GM19467 (cell line): Measurements from ENCODE around the gene SHPK.

Experiments
- ATAC-seq: cut with Tn5 transposase; IDR thresholded peaks from one replicate; pipeline ENCODE4 v1.9.1; 2021; ENCODE audit warnings: mild to moderate bottlenecking, moderate library complexity; ENCODE audit not compliant: unreplicated experiment

Gene SHPK

DNA sequence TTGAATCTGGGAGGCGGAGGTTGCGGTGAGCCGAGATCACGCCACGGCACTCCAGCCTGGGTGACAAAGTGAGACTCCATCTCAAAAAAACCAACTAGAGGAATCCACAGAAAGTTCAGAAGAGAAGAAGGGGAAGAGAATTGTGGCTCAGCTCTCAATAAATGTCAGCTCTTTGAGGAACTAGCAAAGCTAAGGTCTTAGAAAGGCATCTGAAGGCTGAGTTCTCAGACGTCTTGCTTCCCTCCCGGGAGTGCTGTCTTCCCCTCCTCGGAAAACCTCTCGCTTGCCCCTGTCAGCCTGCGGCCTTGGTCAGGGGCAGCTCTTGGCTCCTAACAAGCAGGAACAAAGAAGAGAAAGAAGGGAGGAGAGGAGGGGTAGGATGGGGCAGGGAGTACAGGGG is 5.3 kb downstream of the SHPK start:
- ATAC-seq: no peak

GRCh38 chr17:3627769-3628167 is 8.3 kb downstream of the SHPK start:
- no peak for ATAC-seq

DNA sequence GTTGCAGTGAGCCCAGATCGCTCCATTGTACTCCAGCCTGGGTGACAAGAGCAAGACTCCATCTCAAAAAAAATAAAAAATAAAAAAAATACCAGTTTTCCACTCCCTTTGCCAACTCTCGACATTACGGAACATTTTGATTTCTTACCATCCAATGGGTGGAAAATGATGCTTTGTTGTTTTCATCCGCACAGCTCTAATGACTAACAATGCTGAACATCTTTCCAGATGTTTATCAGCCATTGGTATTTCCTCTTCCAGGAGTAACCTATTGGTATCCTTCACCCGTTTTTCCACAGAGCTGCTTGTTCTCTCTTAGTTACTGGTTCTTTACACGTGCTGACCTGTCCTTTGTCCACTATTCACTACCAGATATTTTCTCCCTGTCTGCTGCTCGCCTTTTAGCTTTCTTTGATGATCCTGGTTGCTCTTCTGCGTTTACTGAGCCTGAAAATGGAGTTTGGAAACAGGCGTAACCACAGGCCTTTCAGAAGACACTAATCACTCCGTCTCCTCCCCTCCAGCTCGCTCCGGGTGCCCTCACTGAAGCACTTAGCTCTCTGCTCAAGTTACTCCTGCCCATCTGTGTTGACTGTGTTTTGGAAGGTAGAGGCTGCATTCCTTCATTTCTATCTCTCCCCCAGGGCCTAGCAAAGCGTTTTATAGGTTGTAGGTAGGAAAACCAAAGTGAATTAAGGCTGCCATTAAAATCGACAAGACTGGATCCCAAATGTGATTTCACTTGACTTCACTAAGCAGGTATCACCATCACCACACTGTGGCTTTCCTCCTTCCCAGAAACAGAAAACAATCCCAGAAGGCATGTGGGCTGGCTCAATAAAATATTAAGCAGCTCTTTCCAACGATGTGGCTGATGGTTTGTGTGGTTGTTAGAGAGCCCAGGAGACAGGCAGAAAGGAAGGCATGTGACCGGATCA is 8.9 kb downstream of the SHPK start:
- ATAC-seq: no peak

DNA sequence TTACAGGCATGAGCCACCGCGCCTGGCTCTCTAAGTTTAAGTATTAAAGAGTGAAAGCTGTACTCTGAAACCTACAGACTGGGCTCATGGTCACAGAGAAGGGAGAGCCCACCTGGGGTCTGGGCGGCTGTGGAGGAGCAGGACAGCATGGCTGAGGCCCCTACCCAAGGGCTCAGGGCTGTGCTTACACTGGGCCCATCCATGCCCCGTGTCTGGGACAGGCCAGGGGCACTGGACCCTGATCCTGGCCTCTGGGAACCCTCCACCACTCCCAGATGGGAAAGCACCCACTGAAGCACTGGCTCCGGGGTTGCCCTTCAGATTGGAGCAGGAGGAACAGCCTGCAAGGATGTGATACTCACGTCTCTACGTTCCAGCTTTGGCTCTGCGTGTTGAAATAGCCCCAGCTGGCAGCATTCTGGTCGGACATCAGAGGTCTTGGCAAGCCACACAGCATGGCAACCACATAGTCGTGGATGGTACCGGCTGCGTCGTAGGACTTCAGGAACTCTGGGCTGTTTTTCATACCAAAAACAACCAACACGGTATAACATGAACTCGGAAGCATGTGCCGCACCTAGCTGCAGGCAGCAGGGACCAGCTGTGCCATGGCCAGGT is 13.0 kb downstream of the SHPK start:
- ATAC-seq: no peak

GRCh38 chr17:3621146-3621720 is 14.8 kb downstream of the SHPK start:
- ATAC-seq: no peak

- ATAC-seq: no peak
These were observed 20.7 kb downstream of the SHPK start for GRCh38 chr17:3615160-3615870.

- no peak for ATAC-seq
These were observed 22.9 kb downstream of the SHPK start for GRCh38 chr17:3613124-3613523.

DNA sequence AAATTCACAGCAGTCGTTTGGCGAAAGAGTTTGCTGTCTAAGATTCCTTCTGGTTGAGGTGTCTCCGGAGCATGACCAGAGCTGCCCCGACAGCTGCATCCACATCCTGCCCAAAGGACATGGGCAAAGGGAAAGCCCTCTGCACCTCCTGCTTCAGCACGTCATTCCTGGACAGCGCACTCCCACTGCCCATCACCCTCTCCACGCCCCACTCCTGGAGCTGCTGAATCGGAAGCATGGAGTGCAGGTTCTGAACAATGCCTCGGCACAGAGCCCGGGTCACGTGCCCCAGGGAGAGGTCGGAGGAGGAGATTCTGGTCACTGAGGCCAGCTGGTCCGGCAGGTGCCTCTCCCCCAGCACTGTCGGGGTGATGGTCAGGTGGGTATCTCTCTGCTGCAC is 25.5 kb downstream of the SHPK start:
- no peak for ATAC-seq

DNA sequence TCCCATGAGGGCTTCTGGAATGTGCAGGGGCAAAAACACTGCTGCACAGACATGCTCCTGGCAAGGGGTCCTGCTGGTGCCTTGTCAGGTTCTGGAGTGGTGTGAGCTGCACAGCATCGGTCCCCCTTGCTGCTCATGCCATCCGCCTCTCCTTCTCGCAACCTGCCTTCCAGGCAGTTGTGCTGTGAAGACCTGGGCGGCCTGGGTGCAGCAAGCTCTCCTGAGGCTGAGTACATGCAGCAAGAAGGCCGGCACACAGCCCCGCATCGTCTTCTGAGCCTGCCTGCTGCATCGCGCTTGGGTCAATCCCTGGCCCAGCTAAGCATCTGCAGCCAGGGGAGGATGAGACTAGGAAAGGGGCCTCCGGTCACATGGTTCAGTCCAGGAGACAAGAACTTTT is 26.4 kb downstream of the SHPK start:
- no peak for ATAC-seq

DNA sequence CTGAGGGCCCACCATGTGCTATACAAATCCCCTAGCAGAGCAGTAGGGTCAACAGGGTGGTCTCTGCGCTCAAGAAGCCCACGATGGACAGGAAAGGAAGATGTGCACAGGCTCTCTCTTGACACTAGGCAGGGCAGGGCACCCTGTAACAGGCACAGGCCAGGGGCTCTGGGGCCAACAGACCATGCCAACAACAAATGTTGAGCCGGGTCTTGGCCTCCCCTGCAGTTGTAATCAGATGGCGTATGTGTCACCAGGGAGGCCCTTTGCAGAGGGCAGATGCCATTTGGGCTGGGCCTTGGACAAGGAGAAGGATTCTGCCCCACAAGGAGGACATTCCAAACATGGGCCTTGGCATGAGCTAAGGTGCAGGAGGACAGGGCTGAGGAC is 32.2 kb downstream of the SHPK start:
- ATAC-seq: no peak

DNA sequence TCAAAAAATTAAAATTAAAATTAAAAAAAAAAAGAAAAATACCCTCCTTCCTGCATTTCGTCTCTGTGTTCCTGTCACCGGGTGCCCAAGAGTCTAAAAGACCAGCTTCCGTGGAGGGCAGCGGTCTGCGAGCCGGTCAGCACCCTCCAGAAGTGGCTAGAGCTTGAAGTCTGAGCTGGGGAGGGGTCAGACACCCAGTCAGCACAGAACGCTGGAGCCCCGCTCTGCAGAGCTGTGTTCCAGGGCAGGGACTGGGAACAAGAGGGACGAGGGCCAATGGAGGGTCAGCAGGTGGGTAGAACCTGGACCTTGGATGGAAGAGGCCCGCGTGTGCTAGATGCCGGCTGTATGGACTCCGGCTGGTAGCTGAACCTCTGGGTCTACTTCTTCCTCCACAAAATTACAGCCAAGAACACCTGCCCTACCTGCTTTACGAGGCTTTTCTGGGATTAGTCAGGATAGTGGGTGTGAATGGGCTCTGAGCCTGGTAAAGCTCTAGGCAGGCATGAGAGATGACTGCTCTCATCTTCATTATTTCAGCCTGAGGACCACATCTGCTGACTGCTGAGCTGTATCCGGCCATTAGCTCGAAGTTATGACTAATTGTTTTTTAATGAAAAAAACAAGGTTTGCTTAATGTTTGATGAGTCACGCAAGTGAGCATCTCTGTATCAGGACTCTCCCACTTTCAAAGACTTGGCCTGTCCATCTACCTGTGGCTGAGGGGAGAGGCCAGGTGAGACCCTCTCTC is 32.8 kb downstream of the SHPK start:
- ATAC-seq: no peak

- ATAC-seq: no peak
These were observed 33.6 kb downstream of the SHPK start for GRCh38 chr17:3602499-3602898.

DNA sequence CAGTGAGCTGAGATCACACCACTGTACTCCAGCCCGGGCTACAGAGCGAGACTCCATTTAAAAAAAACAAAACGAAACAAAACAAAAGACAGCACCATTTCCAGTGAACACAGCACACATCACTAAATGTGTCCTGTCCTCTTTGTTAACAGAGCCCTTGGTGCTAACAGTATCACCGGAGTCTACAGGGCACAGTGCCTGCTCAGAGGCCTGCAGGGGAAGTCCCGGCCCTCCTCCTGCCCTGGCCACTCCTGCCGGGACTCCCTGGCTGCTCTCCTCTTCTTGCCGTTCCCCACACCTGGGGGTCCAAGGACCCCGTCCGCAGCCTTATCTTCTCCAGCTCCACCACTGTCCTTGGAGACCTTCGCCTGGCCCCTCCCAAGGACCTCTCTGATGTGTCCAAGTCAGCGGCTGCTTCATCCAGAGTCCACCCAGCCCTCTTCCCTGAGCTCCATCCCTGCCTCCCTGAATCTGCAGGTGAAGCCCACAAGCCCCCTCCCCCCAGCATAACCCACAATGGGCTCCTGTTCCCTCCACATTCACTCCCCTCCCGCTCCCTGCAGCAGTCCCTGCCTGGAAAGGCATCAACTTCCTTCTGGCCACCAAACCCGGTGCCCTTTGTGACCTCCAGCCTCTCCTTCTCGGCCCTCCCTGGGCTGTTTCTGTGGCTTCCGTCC is 35.4 kb downstream of the SHPK start:
- ATAC-seq: no peak

GRCh38 chr17:3598078-3598477 is 38.0 kb downstream of the SHPK start:
- ATAC-seq: no peak

GRCh38 chr17:3596804-3597464 is 39.1 kb downstream of the SHPK start:
- no peak for ATAC-seq

GRCh38 chr17:3594976-3595375 is 41.1 kb downstream of the SHPK start:
- ATAC-seq: no peak

DNA sequence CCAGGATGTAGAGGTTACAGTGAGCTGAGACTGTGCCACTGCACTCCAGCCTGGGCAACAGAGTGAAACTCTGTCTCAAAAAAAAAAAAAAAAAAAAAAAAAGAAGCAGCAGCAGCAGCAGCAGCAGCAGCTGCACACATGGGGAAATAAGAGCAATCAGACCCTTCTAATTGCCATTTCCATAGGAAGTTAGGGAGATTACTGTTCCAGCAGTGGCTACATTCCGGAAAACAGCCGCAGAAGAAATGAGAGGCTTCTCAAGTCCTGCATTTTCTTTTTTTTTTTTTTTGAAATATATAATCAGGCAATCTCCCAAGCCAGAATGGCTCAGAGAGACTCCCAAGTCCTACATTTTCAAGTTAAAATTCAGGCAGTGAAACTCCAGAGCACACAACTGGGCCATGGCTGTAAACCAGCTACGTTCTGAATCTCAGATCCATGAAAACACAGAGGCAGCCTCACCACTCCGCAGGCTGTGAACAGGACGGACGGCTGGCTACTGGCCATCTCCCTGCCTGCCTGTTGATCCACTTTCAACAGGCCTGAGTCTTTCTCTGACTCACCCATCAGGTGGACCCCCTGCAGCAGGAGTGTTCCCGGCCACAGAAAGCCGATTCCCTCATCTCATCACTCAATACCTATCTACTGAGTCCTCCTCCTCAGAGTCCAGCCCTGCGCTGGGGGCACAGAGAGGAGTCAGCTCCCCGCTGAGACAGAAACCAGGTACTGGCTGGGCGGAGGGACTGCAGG is 41.8 kb downstream of the SHPK start:
- no peak for ATAC-seq

DNA sequence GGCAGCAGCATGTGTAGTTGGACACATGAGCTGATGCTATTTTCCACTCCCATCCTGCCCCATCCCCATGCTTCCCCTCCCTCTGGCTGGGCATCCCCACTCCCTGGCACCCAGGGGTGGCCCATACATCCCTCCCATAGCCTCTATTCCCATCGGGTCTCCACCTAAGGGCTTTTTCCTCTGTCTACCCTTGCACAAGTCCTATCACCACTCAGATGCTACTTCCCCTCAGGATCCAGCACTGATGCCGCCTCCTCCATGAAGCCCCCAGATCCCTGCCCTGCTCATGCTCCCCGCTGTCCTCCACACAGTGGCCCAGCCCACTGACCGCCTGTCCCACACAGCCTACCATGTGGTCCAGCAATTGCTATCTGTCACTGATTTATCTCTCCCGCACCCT is 42.7 kb downstream of the SHPK start:
- ATAC-seq: no peak
